ENCODE data around the gene ERC2. TPM values are rescaled to one million over a fixed set of nuclear protein-coding genes. Genes with fewer than 3 reads are reported as not detected.

ERC2 gene
- total and polyA plus RNA-seq, 2 of the 8 experiments (the other 6 are each of a cell fraction or from before 2014, with no cell fraction given) = 16.4 to 22.8 TPM

DNA sequence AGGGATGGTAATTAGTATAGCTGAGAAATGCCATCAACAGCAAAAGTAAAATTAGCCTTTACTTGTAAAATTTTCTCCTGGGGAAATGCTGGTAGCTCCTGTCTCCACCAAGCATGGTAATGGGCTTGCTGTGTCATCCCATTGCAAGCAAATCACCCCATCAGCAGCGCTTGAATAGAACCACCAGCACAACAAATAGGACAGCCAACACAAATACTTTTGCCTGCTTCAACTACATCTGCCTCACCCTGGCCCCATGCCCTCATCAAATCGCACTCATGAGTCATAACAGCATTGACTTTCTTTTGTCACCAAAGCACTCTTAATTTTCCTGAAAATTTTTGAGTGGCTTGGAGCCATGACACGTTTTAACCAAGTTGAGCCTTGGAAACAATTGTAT lies 52.6 kb downstream of the ERC2 start (continued):
- no peak for TF ChIP-seq EZH2 (IDR thresholded peaks at IDR 0.05; ENCODE audit: low read depth, low read length, severe bottlenecking)
- TF ChIP-seq CTBP2 (IDR thresholded peaks at IDR 0.05; ENCODE audit: borderline replicate concordance, insufficient read depth, insufficient read length, low read length) = no peak
- TF ChIP-seq TBP (IDR thresholded peaks at IDR 0.05; ENCODE audit: low read depth, low read length) = no peak
- no peak for TF ChIP-seq RAD21 (IDR thresholded peaks at IDR 0.05 in 1 of 2, conservative IDR thresholded peaks at IDR 0.05 in 1 of 2; ENCODE audit: low read depth in 2 of 2, low read length in 2 of 2)

Data from H1 (cell line).